ENCODE measurements around the gene PAH.

DNA sequence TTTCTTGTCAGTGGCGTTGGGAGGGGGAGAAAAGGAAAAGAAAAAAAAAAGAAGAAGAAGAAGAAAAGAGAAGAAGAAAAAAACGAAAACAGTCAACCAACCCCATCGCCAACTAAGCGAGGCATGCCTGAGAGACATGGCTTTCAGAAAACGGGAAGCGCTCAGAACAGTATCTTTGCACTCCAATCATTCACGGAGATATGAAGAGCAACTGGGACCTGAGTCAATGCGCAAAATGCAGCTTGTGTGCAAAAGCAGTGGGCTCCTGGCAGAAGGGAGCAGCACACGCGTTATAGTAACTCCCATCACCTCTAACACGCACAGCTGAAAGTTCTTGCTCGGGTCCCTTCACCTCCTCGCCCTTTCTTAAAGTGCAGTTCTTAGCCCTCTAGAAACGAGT is 42.3 kb upstream of the PAH start:
- TF ChIP-seq EP300 (IDR thresholded peaks at IDR 0.05): no peak
- TF ChIP-seq, protein P1, sequence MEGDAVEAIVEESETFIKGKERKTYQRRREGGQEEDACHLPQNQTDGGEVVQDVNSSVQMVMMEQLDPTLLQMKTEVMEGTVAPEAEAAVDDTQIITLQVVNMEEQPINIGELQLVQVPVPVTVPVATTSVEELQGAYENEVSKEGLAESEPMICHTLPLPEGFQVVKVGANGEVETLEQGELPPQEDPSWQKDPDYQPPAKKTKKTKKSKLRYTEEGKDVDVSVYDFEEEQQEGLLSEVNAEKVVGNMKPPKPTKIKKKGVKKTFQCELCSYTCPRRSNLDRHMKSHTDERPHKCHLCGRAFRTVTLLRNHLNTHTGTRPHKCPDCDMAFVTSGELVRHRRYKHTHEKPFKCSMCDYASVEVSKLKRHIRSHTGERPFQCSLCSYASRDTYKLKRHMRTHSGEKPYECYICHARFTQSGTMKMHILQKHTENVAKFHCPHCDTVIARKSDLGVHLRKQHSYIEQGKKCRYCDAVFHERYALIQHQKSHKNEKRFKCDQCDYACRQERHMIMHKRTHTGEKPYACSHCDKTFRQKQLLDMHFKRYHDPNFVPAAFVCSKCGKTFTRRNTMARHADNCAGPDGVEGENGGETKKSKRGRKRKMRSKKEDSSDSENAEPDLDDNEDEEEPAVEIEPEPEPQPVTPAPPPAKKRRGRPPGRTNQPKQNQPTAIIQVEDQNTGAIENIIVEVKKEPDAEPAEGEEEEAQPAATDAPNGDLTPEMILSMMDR (IDR thresholded peaks at IDR 0.05): no peak
